Measurements from ENCODE around the gene MAP7D2.

DNA sequence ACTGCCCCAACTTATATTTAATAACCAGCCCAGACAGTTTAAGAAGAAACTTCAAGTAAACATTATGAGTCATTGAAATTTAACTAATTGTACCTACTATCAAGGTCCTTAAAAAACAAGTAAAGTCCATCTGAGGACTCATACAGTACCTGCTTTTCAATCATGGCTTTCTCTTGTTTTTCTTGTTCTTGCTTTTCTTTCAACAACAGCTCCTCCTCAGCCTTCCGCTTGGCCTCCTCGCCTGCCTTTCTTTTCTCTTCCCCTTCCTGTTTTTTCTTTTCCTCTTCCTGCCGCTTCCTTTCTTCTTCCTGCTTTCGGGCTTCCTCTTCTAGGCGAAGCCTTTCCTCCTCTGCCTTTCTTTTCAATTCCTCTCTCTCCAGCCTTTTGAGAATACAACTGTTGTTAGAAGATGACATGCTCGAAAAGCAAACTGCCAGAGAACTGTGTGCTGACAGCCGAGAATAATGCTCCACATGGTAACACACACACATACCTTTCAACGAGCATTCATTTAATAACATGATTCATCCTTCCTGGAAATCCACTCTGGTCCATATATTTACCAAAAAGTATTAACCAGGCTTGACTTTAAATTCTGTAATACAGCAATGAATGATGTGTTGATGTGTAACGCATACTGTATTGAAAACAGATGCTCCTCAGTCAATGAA, 100.6 kb downstream of the MAP7D2 start:
- TF ChIP-seq, protein P1, sequence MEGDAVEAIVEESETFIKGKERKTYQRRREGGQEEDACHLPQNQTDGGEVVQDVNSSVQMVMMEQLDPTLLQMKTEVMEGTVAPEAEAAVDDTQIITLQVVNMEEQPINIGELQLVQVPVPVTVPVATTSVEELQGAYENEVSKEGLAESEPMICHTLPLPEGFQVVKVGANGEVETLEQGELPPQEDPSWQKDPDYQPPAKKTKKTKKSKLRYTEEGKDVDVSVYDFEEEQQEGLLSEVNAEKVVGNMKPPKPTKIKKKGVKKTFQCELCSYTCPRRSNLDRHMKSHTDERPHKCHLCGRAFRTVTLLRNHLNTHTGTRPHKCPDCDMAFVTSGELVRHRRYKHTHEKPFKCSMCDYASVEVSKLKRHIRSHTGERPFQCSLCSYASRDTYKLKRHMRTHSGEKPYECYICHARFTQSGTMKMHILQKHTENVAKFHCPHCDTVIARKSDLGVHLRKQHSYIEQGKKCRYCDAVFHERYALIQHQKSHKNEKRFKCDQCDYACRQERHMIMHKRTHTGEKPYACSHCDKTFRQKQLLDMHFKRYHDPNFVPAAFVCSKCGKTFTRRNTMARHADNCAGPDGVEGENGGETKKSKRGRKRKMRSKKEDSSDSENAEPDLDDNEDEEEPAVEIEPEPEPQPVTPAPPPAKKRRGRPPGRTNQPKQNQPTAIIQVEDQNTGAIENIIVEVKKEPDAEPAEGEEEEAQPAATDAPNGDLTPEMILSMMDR (IDR thresholded peaks at IDR 0.05; ENCODE audit: low read length), result no peak
- no peak for TF ChIP-seq EZH2phosphoT487 (IDR thresholded peaks at IDR 0.05; ENCODE audit: low read length)

Data from MM.1S (cell line).